Measurements from ENCODE around the gene ALKBH5.

GRCh38 chr17:18136357-18136756 lies 47.3 kb upstream of the ALKBH5 start:
- TF ChIP-seq EZH2 (IDR thresholded peaks at IDR 0.05; ENCODE audit: insufficient read depth, poor library complexity, severe bottlenecking) (no peak), EZH2phosphoT487 (IDR thresholded peaks at IDR 0.05; ENCODE audit: insufficient read depth, low read depth) (no peak)

Data from GM23248 (cell line).